Sigmoid colon (tissue), 3 donors: Measurements from ENCODE around the gene PLCB2.

Source experiments
- CTCF ChIP-seq, 4 experiments: fragments of 450-650 bp in 3 of 4; fragments of 200-600 bp in 1 of 4; IDR thresholded peaks; one replicate each; pipeline ENCODE4 v1.5.1; 2016 to 2019; ENCODE audit warnings: antibody characterized with exemption in 4 of 4, mild to moderate bottlenecking in 3 of 4, moderate library complexity in 2 of 4
- POLR2A ChIP-seq, 2 donors: fragments of 450-650 bp; IDR thresholded peaks; one replicate each; pipeline ENCODE4 v1.6.1; 2016; ENCODE audit warnings: antibody characterized with exemption in 2 of 2, mild to moderate bottlenecking in 2 of 2, moderate library complexity in 2 of 2

GRCh38 chr15:40240619-40241221, 67.0 kb downstream of the PLCB2 start:
- TF ChIP-seq CTCF (IDR thresholded peaks at IDR 0.05) (no peak), POLR2A (IDR thresholded peaks at IDR 0.05) (no peak)
